Measurements from ENCODE around the gene TM4SF1. TPM values are rescaled to one million over a fixed set of nuclear protein-coding genes. Genes with fewer than 3 reads are reported as not detected.
"Not testable (repeated sequence)": the region's sequence is repeated elsewhere in the genome, so short reads cannot be mapped to it uniquely, and the experiment has no call there.

TM4SF1 gene
- total RNA-seq, 6 experiments from 2014 or later: 6.5 to 80.1 (median 74.8) TPM

GRCh38 chr3:149381173-149382100 lies 4.0 kb upstream of the TM4SF1 start:
- Mint-ChIP-seq H3K27me3 (ENCODE audit: insufficient read depth) (peaks cover 1% of the 10 kb centered on the region), H3K4me3 (peak overlapping the region; percentile 51; the same call in 1 of the 2 replicates), H3K4me1 (ENCODE audit: low read depth) (peaks cover 87% of the 10 kb centered on the region), H3K9me3 (no peaks in the 10 kb centered on the region; the same call in 1 of the 2 replicates), H3K36me3 (ENCODE audit: low read depth) (peaks cover 13% of the 10 kb centered on the region), H3K27ac (peak overlapping the region; percentile 94)
- no peak for TF ChIP-seq CTCF (IDR thresholded peaks at IDR 0.05)
- DNase-seq: no peak

GRCh38 chr3:149380220-149380619 lies 2.8 kb upstream of the TM4SF1 start:
- H3K4me3 Mint-ChIP-seq; H3K27ac Mint-ChIP-seq; H3K9me3 Mint-ChIP-seq; DNase-seq; H3K27me3 Mint-ChIP-seq (ENCODE audit: insufficient read depth): not testable (repeated sequence)
- Mint-ChIP-seq H3K36me3 (ENCODE audit: low read depth) (peaks cover 16% of the 10 kb centered on the region), H3K4me1 (ENCODE audit: low read depth) (peaks cover 84% of the 10 kb centered on the region)

- H3K36me3 Mint-ChIP-seq (ENCODE audit: low read depth): peaks cover 23% of the 10 kb centered on the region; the same call in 1 of the 2 replicates
- TF ChIP-seq CTCF (IDR thresholded peaks at IDR 0.05): no peak
- H3K9me3 Mint-ChIP-seq: no peaks in the 10 kb centered on the region; the same call in 1 of the 2 replicates
- H3K4me3 Mint-ChIP-seq: peak overlapping the region; percentile 82; the same call in 1 of the 2 replicates
- no peaks in the 10 kb centered on the region; the same call in none of the 2 replicates for H3K27me3 Mint-ChIP-seq (ENCODE audit: insufficient read depth)
- DNase-seq: no peak
- peaks cover 84% of the 10 kb centered on the region for H3K4me1 Mint-ChIP-seq (ENCODE audit: low read depth)
- peak overlapping the region; percentile 88 for H3K27ac Mint-ChIP-seq
Observed at GRCh38 chr3:149378478-149379309, 1.2 kb upstream of the TM4SF1 start.

- no peak for TF ChIP-seq CTCF (IDR thresholded peaks at IDR 0.05)
- Mint-ChIP-seq H3K4me3 (peak overlapping the region; percentile 82), H3K27me3 (ENCODE audit: insufficient read depth) (no peaks in the 10 kb centered on the region; the same call in none of the 2 replicates), H3K4me1 (ENCODE audit: low read depth) (peaks cover 81% of the 10 kb centered on the region), H3K27ac (peak overlapping the region; percentile 88), H3K36me3 (ENCODE audit: low read depth) (peaks cover 35% of the 10 kb centered on the region), H3K9me3 (no peaks in the 10 kb centered on the region; the same call in 1 of the 2 replicates)
- no peak for DNase-seq
Observed at GRCh38 chr3:149376718-149377407, 586 bp downstream of the TM4SF1 start.

- TF ChIP-seq CTCF (IDR thresholded peaks at IDR 0.05): no peak
- no peaks in the 10 kb centered on the region; the same call in none of the 2 replicates for H3K27me3 Mint-ChIP-seq (ENCODE audit: insufficient read depth)
- H3K4me3 Mint-ChIP-seq: peak overlapping the region; percentile 62
- no peak for DNase-seq
- H3K27ac Mint-ChIP-seq: peak overlapping the region; percentile 62; the same call in 1 of the 2 replicates
- peaks cover 83% of the 10 kb centered on the region for H3K4me1 Mint-ChIP-seq (ENCODE audit: low read depth)
- H3K9me3 Mint-ChIP-seq: no peaks in the 10 kb centered on the region; the same call in 1 of the 2 replicates
- H3K36me3 Mint-ChIP-seq (ENCODE audit: low read depth): peaks cover 43% of the 10 kb centered on the region
Observed at GRCh38 chr3:149375501-149376196, 1.8 kb downstream of the TM4SF1 start.

All from HFFc6 (cell line).